GM12878 (cell line): ENCODE results near the gene ANAPC2. TPM values are rescaled to one million over a fixed set of nuclear protein-coding genes. Genes with fewer than 3 reads are reported as not detected.

Experiments
- ATAC-seq: fragments of 200-7000 bp; cut with Tn5 transposase; 3 replicates; pipeline ENCODE4 v1.9.1; 2020; ENCODE audit warnings: mild to moderate bottlenecking, moderate library complexity
- BruUV-seq: library from RNA; stranded (reverse); fragments of 400-500 nt; replicated peaks from 2 replicates; lab custom pipeline; 2021; lab: Mats Ljungman, UMichigan
- CTCF ChIA-PET: fragments of 300-600 bp; sonication (Branson Sonifier 250); formaldehyde crosslinking; extraction: SDS; loops from one replicate; lab custom pipeline; 2021; ENCODE audit warnings: inconsistent platforms; lab: Yijun Ruan, JAX
- POLR2A ChIA-PET: fragments of 350-600 bp; formaldehyde crosslinking; extraction: SDS; loops from one replicate; lab custom pipeline; 2021; ENCODE audit warnings: inconsistent platforms; lab: Charles Lee
- RAD21 ChIA-PET: fragments of 300-600 bp; sonication (Branson Sonifier 250); formaldehyde crosslinking; loops from one replicate; lab custom pipeline; 2023; ENCODE audit warnings: antibody characterized with exemption; ENCODE audit not compliant: unreplicated experiment; lab: Charles Lee
- SMC1A ChIA-PET: fragments of 300-600 bp; sonication (Branson Sonifier 250); formaldehyde crosslinking; loops from one replicate; lab custom pipeline; 2023; ENCODE audit not compliant: unreplicated experiment, uncharacterized antibody; lab: Charles Lee
- DNase-seq: peaks from one replicate; pipeline ENCODE4 v3.0.0-alpha.2; 2011; ENCODE audit warnings: low read depth, low spot score
- FAIRE-seq: peaks from 3 replicates; lab custom pipeline; 2011; peaks lifted over from hg19 to GRCh38; lab: Jason Lieb, UNC
- H2AFZ ChIP-seq: 2 replicates; pipeline ENCODE4 v1.6.0; 2011; ENCODE audit warnings: low read depth, low read length, control low read depth; ENCODE audit not compliant: control insufficient read depth
- H3K27ac ChIP-seq: 2 replicates; pipeline ENCODE4 v1.5.1; 2011; ENCODE audit warnings: control low read depth; ENCODE audit not compliant: control insufficient read depth, insufficient read depth
- H3K27me3 ChIP-seq, 2 experiments: replicated peaks in 1 of 2; 2 replicates each; pipeline versions ENCODE4 v1.6.0 to v1.6.1; 2011; ENCODE audit warnings: low read length in 1 of 2; ENCODE audit not compliant: control insufficient read depth in 2 of 2, insufficient read depth in 2 of 2
- H3K36me3 ChIP-seq, 2 experiments: 2 replicates each; pipeline ENCODE4 v1.5.1; 2011; ENCODE audit warnings: low read length in 1 of 2; ENCODE audit not compliant: control insufficient read depth in 2 of 2, insufficient read depth in 2 of 2
- H3K4me1 ChIP-seq: 2 replicates; pipeline ENCODE4 v1.6.1; 2011; ENCODE audit warnings: mild to moderate bottlenecking, low read length, moderate library complexity, mixed read lengths; ENCODE audit not compliant: control insufficient read depth, insufficient read depth
- H3K4me2 ChIP-seq: 2 replicates; pipeline ENCODE4 v1.6.0; 2011; ENCODE audit warnings: control low read depth; ENCODE audit not compliant: control insufficient read depth, insufficient read depth
- H3K4me3 ChIP-seq: fragments of 200-600 bp; sonication (generic); 2 replicates; pipeline ENCODE4 v1.5.1; 2016
- H3K79me2 ChIP-seq: 2 replicates; pipeline ENCODE4 v1.6.0; 2011; ENCODE audit warnings: low read length; ENCODE audit not compliant: control insufficient read depth, insufficient read depth
- H3K9ac ChIP-seq: 2 replicates; pipeline ENCODE4 v1.8.0; 2011; ENCODE audit warnings: low read length, control low read depth, mixed read lengths; ENCODE audit not compliant: control insufficient read depth, insufficient read depth
- H3K9me3 ChIP-seq: replicated peaks from 3 replicates; pipeline ENCODE4 v1.5.1; 2011; ENCODE audit warnings: mild to moderate bottlenecking, low read length; ENCODE audit not compliant: control insufficient read depth, insufficient read depth
- H4K20me1 ChIP-seq: 2 replicates; pipeline ENCODE4 v1.6.0; 2011; ENCODE audit not compliant: control insufficient read depth, insufficient read depth
- CREM ChIP-seq: IDR thresholded peaks from 2 replicates; pipeline ENCODE4 v1.6.1; 2014; ENCODE audit warnings: antibody characterized with exemption, low read depth
- MTA2 ChIP-seq: fragments of 450-650 bp; IDR thresholded peaks from 2 replicates; pipeline ENCODE4 v1.6.1; 2016; ENCODE audit warnings: low read depth, mild to moderate bottlenecking, moderate library complexity
- POLR2AphosphoS5 ChIP-seq: IDR thresholded peaks from 2 replicates; pipeline ENCODE4 v1.6.1; 2011; ENCODE audit warnings: mild to moderate bottlenecking, low read length, inconsistent platforms
- ZNF207 ChIP-seq: fragments of 450-650 bp; IDR thresholded peaks from 2 replicates; pipeline ENCODE4 v1.6.1; 2014; ENCODE audit warnings: antibody characterized with exemption, mild to moderate bottlenecking, borderline replicate concordance
- WGBS: methylation state at CpG from one replicate; pipeline ENCODE4 v1.1.6; 2016; ENCODE audit warnings: low lambda C conversion rate; ENCODE audit not compliant: insufficient replicate concordance, insufficient coverage; ENCODE audit errors: missing lambda C conversion rate; 5-methylcytosine and 5-hydroxymethylcytosine counted together
- in situ Hi-C: fragments of 300-500 bp; cut with MboI; formaldehyde crosslinking; loops from 9 replicates; pipeline ENCODE4 v1.14.3; 2018; ENCODE audit warnings: mixed read lengths
- intact Hi-C: fragments of 100-400 bp; cut with micrococcal nuclease; formaldehyde crosslinking; loops from one replicate; pipeline ENCODE4 v1.14.2; 2022; ENCODE audit not compliant: unreplicated experiment
- polyA plus RNA-seq, 11 experiments: library from polyadenylated mRNA; depleted of rRNA in 4 of 11; unstranded in 6 of 11; stranded (reverse) in 5 of 11; fragments of >200 nt; fragmentation: Nextera tagmentation in 4 of 11; fragmentation: Illumina TruSeq in 1 of 11; extraction: Ambion mirVana in 4 of 11; extraction: Trizol in 1 of 11; gene quantifications; 1 replicate in 1 of 11; 2 replicates in 10 of 11; pipeline versions ENCODE4 v1.2.1 to v1.2.3, GENCODE V29; 2011 to 2016; ENCODE audit warnings: inconsistent platforms in 2 of 11, missing spikeins in 2 of 11, low read depth in 1 of 11
- total RNA-seq, 4 experiments: library from RNA; depleted of rRNA in 3 of 4; stranded (reverse); fragments of >200 nt in 3 of 4; fragmentation: Illumina TruSeq in 1 of 4; extraction: Trizol in 1 of 4; gene quantifications; 2 replicates each; pipeline versions ENCODE4 v1.2.1 to v1.2.3, GENCODE V29; 2013 to 2021
- TF ChIP-seq, protein P1 (sequence below): fragments of 450-650 bp; IDR thresholded peaks from 2 replicates; pipeline ENCODE4 v1.6.1; 2018; ENCODE audit warnings: borderline replicate concordance, mild to moderate bottlenecking; ENCODE audit not compliant: partially characterized antibody

The ANAPC2 gene
- total and polyA plus RNA-seq, 10 of the 15 experiments (the other 5 are each of a cell fraction or from before 2014, with no cell fraction given) = 0.03 to 65.2 (median 20.5) TPM

- in situ Hi-C loops (no loop called here), intact Hi-C loops (loop anchor here (5.0 kb wide), 1 partner anchor 36 kb away; no protein-coding TSS in a partner anchor)
- DNase-seq (no peak), FAIRE-seq (no peak), ATAC-seq (no peak)
- Histone ChIP-seq H3K27me3 (no peaks in the 10 kb centered on the region), H4K20me1 (no peaks in the 10 kb centered on the region), H3K36me3 (no peaks in the 10 kb centered on the region), H3K4me2 (no peak overlapping the region), H3K4me1 (peaks cover 15% of the 10 kb centered on the region), H3K9me3 (no peaks in the 10 kb centered on the region; the same call in 2 of the 3 replicates), H3K9ac (no peak overlapping the region), H3K27ac (no peak overlapping the region), H3K4me3 (no peak overlapping the region), H3K79me2 (no peaks in the 10 kb centered on the region), H2AFZ (no peak overlapping the region)
- 96% methylated on average over 7 of the region's 7 CpGs for WGBS
- TF ChIP-seq, protein P1, sequence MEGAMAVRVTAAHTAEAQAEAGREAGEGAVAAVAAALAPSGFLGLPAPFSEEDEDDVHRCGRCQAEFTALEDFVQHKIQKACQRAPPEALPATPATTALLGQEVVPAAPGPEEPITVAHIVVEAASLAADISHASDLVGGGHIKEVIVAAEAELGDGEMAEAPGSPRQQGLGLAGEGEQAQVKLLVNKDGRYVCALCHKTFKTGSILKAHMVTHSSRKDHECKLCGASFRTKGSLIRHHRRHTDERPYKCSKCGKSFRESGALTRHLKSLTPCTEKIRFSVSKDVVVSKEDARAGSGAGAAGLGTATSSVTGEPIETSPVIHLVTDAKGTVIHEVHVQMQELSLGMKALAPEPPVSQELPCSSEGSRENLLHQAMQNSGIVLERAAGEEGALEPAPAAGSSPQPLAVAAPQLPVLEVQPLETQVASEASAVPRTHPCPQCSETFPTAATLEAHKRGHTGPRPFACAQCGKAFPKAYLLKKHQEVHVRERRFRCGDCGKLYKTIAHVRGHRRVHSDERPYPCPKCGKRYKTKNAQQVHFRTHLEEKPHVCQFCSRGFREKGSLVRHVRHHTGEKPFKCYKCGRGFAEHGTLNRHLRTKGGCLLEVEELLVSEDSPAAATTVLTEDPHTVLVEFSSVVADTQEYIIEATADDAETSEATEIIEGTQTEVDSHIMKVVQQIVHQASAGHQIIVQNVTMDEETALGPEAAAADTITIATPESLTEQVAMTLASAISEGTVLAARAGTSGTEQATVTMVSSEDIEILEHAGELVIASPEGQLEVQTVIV = no peak
- TF ChIP-seq CREM = no peak
- 0 out of 2 replicates have a peak, but pooled peaks have one; percentile 31 for TF ChIP-seq POLR2AphosphoS5
- TF ChIP-seq MTA2 = no peak
- TF ChIP-seq ZNF207 = no peak
- RAD21 ChIA-PET = interaction anchor here (3.9 kb wide), 1 partner anchor 23 kb away, joined by 54 read pairs; no protein-coding TSS in a partner anchor
- POLR2A ChIA-PET = interaction anchor here (1.1 to 4.3 kb wide), 4 partner anchors 14 to 399 kb away, joined by 4 to 166 read pairs (median 21); partner anchors contain the start of genes CYSRT1, MRPL41 and RNF208
- SMC1A ChIA-PET = interaction anchor here (3.3 to 4.7 kb wide), 2 partner anchors 23 to 30 kb away, joined by 14 to 28 read pairs; no protein-coding TSS in a partner anchor
- CTCF ChIA-PET = no interaction called here
- no TSS peak for BruUV-seq
Observed at GRCh38 chr9:137152844-137153405, 35.4 kb downstream of the ANAPC2 start.
